Panc1 (cell line): ENCODE data around the gene ADGRV1. TPM values are rescaled to one million over a fixed set of nuclear protein-coding genes. Genes with fewer than 3 reads are reported as not detected.

ENCODE experiments used
- ATAC-seq: fragments of 200-7000 bp; cut with Tn5 transposase; 2 replicates; pipeline ENCODE4 v1.9.1; 2020; ENCODE audit warnings: mild to moderate bottlenecking, moderate library complexity
- BruUV-seq: library from RNA; stranded (reverse); fragments of 400-500 nt; replicated peaks from 2 replicates; lab custom pipeline; 2021; lab: Mats Ljungman, UMichigan
- CTCF ChIA-PET: fragments of 300-600 bp; sonication (Branson Sonifier 250); formaldehyde crosslinking; loops from one replicate; lab custom pipeline; 2022; ENCODE audit warnings: antibody characterized with exemption; lab: Charles Lee
- POLR2A ChIA-PET: fragments of 300-600 bp; sonication (Branson Sonifier 250); formaldehyde crosslinking; loops from one replicate; lab custom pipeline; 2022; ENCODE audit warnings: antibody characterized with exemption; lab: Charles Lee
- DNase-seq: peaks from one replicate; pipeline ENCODE4 v3.0.0-alpha.2; 2010; ENCODE audit warnings: low read depth, low spot score
- H3K27ac ChIP-seq: 2 replicates; pipeline ENCODE4 v1.5.1; 2011; ENCODE audit warnings: mild to moderate bottlenecking, low read length, inconsistent platforms
- H3K27me3 ChIP-seq: fragments of 200-500 bp; sonication (Bioruptor generic); 2 replicates; pipeline ENCODE4 v1.6.0; 2014; ENCODE audit warnings: low read length, inconsistent platforms; ENCODE audit not compliant: control insufficient read depth, insufficient read depth
- H3K36me3 ChIP-seq: fragments of 200-500 bp; sonication (Bioruptor generic); 2 replicates; pipeline ENCODE4 v1.5.1; 2014; ENCODE audit warnings: inconsistent platforms, mild to moderate bottlenecking, low read length, moderate library complexity; ENCODE audit not compliant: control insufficient read depth, insufficient read depth
- H3K4me1 ChIP-seq: 2 replicates; pipeline ENCODE4 v1.5.1; 2011; ENCODE audit warnings: inconsistent platforms, mild to moderate bottlenecking, low read length, moderate library complexity; ENCODE audit not compliant: control insufficient read depth, insufficient read depth
- H3K4me3 ChIP-seq, 2 experiments: 2 replicates each; pipeline ENCODE4 v1.5.1; 2011 to 2012; ENCODE audit warnings: low read depth in 2 of 2, low read length in 2 of 2, mild to moderate bottlenecking in 2 of 2, inconsistent platforms in 1 of 2, moderate library complexity in 1 of 2
- H3K9me3 ChIP-seq: fragments of 200-500 bp; sonication (Bioruptor generic); 2 replicates; pipeline ENCODE4 v1.5.1; 2014; ENCODE audit warnings: low read depth, mild to moderate bottlenecking, inconsistent platforms, low read length, moderate library complexity; ENCODE audit not compliant: control insufficient read depth, insufficient read depth
- CTCF ChIP-seq: fragments of 450-650 bp; IDR thresholded peaks from 2 replicates; pipeline ENCODE4 v1.5.1; 2017; ENCODE audit warnings: mild to moderate bottlenecking
- POLR2AphosphoS5 ChIP-seq: IDR thresholded peaks from 2 replicates; pipeline ENCODE4 v1.6.1; 2012; ENCODE audit warnings: mild to moderate bottlenecking, low read depth, low read length, moderate library complexity
- SIN3A ChIP-seq: IDR thresholded peaks from 2 replicates; pipeline ENCODE4 v1.6.1; 2012; ENCODE audit warnings: low read depth, mild to moderate bottlenecking, low read length, moderate library complexity, borderline replicate concordance; ENCODE audit not compliant: insufficient read depth
- TCF7L2 ChIP-seq: IDR thresholded peaks from 2 replicates; pipeline ENCODE4 v1.6.1; 2011; ENCODE audit warnings: mild to moderate bottlenecking, low read depth, low read length, inconsistent platforms
- in situ Hi-C: cut with HindIII; loops from 2 replicates; pipeline ENCODE4 v1.10.0; 2016; ENCODE audit warnings: low sequenced_read_pairs, low pct_unique_long_range_greater_than_20kb
- intact Hi-C: fragments of 100-400 bp; cut with micrococcal nuclease; formaldehyde crosslinking; loops from one replicate; pipeline ENCODE4 v1.10.0; 2022; ENCODE audit not compliant: unreplicated experiment
- total RNA-seq: library from RNA; stranded (reverse); gene quantifications from one replicate; pipeline ENCODE4 v1.2.1, GENCODE V29; 2021; ENCODE audit not compliant: unreplicated experiment
- TF ChIP-seq, protein P1 (sequence below), 2 experiments: IDR thresholded peaks; 2 replicates each; pipeline ENCODE4 v1.6.1; 2011 to 2012; ENCODE audit warnings: low read depth in 2 of 2, control low read depth in 1 of 2, low read length in 1 of 2, mild to moderate bottlenecking in 1 of 2, moderate library complexity in 1 of 2; ENCODE audit not compliant: insufficient read depth in 1 of 2

The ADGRV1 gene
- total RNA-seq, 1 experiment from 2014 or later: 0.49 TPM

DNA sequence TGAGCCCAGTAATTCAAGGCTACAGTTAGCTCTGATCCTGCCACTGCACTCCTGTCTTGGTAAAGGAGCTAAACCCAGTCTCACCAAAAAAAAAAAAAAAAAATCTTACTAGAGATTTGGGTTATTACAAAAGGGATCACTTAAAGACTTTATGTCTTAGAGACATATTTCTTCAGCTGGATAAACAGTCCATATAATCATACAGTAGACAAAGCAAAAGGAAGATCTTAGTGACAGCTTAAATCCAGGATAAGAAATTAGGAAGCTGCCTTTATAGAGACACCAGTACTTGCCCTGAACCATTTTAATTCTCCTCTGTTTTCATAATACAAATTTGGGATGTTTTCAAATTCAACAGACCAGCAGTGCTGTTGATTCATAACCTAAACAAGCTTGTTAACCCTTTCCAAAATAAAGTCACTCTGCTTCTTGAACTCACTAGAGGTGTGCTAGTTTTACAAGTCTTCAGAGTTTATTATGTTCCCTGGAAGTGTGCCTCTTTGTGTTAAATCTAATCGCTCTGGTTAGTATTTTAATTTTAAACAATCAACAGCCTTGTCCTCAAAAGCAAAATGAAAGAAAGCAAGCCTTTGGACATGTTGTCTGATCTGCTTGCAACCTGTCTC lies 569.0 kb downstream of the ADGRV1 start:
- POLR2A ChIA-PET: no interaction called here

GRCh38 chr5:91128604-91129003 lies 570.0 kb downstream of the ADGRV1 start:
- ChIA-PET POLR2A (no interaction called here), CTCF (no interaction called here)
- ATAC-seq: no peak
- in situ Hi-C loops (no loop called here), intact Hi-C loops (no loop called here)
- Histone ChIP-seq H3K36me3 (no peaks in the 10 kb centered on the region), H3K4me1 (no peaks in the 10 kb centered on the region), H3K4me3 (no peak overlapping the region), H3K27me3 (no peaks in the 10 kb centered on the region), H3K27ac (no peak overlapping the region), H3K9me3 (no peaks in the 10 kb centered on the region)
- BruUV-seq: no TSS peak
- TF ChIP-seq, protein P1, sequence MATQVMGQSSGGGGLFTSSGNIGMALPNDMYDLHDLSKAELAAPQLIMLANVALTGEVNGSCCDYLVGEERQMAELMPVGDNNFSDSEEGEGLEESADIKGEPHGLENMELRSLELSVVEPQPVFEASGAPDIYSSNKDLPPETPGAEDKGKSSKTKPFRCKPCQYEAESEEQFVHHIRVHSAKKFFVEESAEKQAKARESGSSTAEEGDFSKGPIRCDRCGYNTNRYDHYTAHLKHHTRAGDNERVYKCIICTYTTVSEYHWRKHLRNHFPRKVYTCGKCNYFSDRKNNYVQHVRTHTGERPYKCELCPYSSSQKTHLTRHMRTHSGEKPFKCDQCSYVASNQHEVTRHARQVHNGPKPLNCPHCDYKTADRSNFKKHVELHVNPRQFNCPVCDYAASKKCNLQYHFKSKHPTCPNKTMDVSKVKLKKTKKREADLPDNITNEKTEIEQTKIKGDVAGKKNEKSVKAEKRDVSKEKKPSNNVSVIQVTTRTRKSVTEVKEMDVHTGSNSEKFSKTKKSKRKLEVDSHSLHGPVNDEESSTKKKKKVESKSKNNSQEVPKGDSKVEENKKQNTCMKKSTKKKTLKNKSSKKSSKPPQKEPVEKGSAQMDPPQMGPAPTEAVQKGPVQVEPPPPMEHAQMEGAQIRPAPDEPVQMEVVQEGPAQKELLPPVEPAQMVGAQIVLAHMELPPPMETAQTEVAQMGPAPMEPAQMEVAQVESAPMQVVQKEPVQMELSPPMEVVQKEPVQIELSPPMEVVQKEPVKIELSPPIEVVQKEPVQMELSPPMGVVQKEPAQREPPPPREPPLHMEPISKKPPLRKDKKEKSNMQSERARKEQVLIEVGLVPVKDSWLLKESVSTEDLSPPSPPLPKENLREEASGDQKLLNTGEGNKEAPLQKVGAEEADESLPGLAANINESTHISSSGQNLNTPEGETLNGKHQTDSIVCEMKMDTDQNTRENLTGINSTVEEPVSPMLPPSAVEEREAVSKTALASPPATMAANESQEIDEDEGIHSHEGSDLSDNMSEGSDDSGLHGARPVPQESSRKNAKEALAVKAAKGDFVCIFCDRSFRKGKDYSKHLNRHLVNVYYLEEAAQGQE (IDR thresholded peaks at IDR 0.05; ENCODE audit: insufficient read depth in 1 of 2, low read depth in 2 of 2, low read length in 1 of 2): no peak
- TF ChIP-seq CTCF: no peak
- TF ChIP-seq SIN3A: no peak
- no peak for TF ChIP-seq POLR2AphosphoS5
- no peak for TF ChIP-seq TCF7L2
- DNase-seq: no peak

More for the DNA sequence above, 569.0 kb downstream of the ADGRV1 start:
- no peaks in the 10 kb centered on the region for H3K9me3 ChIP-seq
- in situ Hi-C loops (no loop called here), intact Hi-C loops (no loop called here)
- no TSS peak for BruUV-seq
- no peak for TF ChIP-seq CTCF
- TF ChIP-seq TCF7L2: no peak
- TF ChIP-seq SIN3A: no peak
- TF ChIP-seq POLR2AphosphoS5: no peak
- no peak for ATAC-seq
- H3K27ac ChIP-seq: no peak overlapping the region
- H3K4me3 ChIP-seq: no peak overlapping the region
- H3K36me3 ChIP-seq: no peaks in the 10 kb centered on the region
- no peak for DNase-seq
- CTCF ChIA-PET: no interaction called here
- H3K27me3 ChIP-seq: no peaks in the 10 kb centered on the region
- H3K4me1 ChIP-seq: no peaks in the 10 kb centered on the region
